ENCODE results near the gene KANSL1.
"Not testable (repeated sequence)": the region's sequence is repeated elsewhere in the genome, so short reads cannot be mapped to it uniquely, and the experiment has no call there.

KANSL1 gene

GRCh38 chr17:46192439-46193150, 634 bp downstream of the KANSL1 start:
- peak overlapping the region; percentile 98 for H3K27ac ChIP-seq
- no peak for DNase-seq (ENCODE audit: low read depth, low spot score)

DNA sequence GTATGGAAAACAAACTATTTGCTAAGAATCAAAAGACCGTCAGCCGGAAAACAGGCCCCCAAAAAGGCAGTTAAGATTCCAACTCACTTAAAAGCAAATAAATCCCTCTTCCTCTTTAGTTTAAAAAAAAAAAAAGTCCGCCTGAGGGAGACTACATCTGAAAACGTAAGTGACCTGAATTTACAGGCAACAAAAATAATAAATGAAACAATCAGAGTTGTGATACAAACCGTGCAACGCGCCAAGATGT, 1.1 kb downstream of the KANSL1 start:
- H3K27ac ChIP-seq: peak overlapping the region; percentile 98
- no peak for DNase-seq (ENCODE audit: low read depth, low spot score)

- DNase-seq (ENCODE audit: low read depth, low spot score): no peak
- H3K27ac ChIP-seq: peak overlapping the region; percentile 98
These were observed 1.7 kb downstream of the KANSL1 start for GRCh38 chr17:46191322-46192188.

DNA sequence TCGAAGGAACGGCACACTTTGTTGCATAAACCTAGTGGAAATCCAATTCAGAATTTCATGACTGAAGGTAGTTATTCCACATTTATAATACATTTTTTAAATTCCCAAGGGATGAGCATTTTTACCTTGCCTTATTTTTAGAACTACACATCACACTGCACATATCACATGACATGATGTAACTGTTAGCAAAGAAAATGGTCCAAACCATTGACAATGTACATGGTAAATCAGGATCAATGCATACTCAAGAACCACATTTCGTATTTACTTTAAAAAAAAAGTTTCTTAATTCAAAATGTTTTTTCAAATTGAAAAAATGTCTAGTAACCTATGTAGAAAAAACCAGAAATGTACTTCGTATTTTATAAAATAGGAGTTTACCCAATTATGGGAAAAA, 2.5 kb downstream of the KANSL1 start:
- peak overlapping the region; percentile 98 for H3K27ac ChIP-seq
- DNase-seq (ENCODE audit: low read depth, low spot score): no peak

GRCh38 chr17:46186827-46187235, 6.4 kb downstream of the KANSL1 start:
- not testable (repeated sequence) for H3K27ac ChIP-seq; DNase-seq (ENCODE audit: low read depth, low spot score)

GRCh38 chr17:46184696-46185095, 8.5 kb downstream of the KANSL1 start:
- no peak overlapping the region for H3K27ac ChIP-seq
- no peak for DNase-seq (ENCODE audit: low read depth, low spot score)

DNA sequence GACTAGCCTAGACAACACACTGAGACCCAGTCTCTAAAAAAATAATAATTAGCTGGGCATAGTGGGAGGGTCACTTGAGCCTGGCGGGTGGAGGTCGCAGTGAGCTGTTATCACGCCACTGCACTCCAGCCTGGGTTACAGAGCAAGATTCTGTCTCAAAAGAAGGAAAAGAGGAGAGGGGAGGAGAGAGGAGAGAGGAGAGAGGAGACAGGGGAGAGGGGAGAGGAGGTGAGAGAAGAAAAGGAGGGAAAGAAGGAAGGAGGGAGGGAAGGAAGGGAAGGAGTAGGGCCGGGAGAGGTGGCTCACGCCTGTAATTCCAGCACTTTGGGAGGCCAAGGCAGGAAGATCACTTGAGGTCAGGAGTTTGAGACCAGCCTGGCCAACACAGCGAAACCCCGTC, 9.8 kb downstream of the KANSL1 start:
- H3K27ac ChIP-seq; DNase-seq (ENCODE audit: low read depth, low spot score): not testable (repeated sequence)

- no peak overlapping the region for H3K27ac ChIP-seq
- DNase-seq (ENCODE audit: low read depth, low spot score): no peak
These were observed 10.3 kb downstream of the KANSL1 start for GRCh38 chr17:46182961-46183360.

DNA sequence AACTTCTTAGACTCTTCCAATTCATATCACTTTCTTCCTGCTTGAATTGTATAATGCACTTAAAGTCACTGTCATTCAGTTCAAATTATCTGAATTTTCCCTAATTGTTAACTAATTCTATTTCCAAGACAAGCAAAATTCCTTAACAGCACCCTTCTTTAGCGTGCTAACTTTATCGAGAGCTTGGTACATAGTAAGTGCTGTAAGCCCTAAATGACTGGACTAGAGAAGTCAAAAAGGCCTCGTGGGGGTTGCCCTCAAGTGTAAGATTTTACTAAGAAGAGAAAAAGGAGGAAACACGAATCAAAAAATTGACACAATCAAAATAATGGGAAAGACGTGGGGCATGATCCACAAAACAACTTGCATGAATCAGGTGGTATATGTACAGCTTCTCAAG, 11.3 kb downstream of the KANSL1 start:
- no peak overlapping the region for H3K27ac ChIP-seq
- no peak for DNase-seq (ENCODE audit: low read depth, low spot score)

DNA sequence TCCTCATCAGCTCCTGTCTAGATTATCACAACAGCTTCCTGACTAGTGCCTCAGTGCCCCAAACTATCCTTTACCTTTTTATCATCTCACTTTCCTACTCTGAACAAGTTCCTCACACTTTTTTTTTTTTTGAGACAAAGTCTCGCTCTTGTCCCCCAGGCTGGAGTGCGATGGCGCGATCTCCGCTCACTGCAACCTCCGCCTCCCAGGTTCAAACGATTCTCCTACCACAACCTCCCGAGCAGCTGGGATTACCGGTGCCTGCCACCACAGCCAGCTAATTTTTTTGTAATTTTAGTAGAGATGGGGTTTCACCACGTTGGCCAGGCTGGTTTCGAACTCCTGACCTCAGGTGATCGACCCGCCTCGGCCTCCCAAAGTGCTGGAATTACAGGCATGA, 11.9 kb downstream of the KANSL1 start:
- H3K27ac ChIP-seq; DNase-seq (ENCODE audit: low read depth, low spot score): not testable (repeated sequence)

DNA sequence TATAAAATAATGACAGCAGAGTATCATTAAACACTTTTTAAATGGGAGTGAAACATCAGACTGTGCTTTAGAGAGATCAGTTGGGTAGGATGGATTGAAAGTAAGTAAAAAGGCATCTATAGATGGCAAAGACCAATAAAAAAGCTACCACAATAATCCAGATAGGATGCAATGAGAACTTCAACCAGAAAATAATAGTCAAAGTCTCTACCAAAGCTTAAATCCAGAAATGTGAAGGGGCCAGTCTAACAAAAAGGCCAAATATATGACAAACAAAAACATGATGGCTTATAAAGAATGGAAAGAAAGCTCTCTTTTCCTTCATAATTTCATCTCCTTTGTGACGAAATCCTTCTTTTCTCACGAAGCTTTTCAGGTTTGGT, 12.3 kb downstream of the KANSL1 start:
- no peak for DNase-seq (ENCODE audit: low read depth, low spot score)
- no peak overlapping the region for H3K27ac ChIP-seq

GRCh38 chr17:46180185-46180891, 12.9 kb downstream of the KANSL1 start:
- not testable (repeated sequence) for H3K27ac ChIP-seq

GRCh38 chr17:46179375-46179999, 13.7 kb downstream of the KANSL1 start:
- no peak for DNase-seq (ENCODE audit: low read depth, low spot score)
- H3K27ac ChIP-seq: peak overlapping the region; percentile 7

More at GRCh38 chr17:46180185-46180891, 12.9 kb downstream of the KANSL1 start:
- not testable (repeated sequence) for DNase-seq (ENCODE audit: low read depth, low spot score)

DNA sequence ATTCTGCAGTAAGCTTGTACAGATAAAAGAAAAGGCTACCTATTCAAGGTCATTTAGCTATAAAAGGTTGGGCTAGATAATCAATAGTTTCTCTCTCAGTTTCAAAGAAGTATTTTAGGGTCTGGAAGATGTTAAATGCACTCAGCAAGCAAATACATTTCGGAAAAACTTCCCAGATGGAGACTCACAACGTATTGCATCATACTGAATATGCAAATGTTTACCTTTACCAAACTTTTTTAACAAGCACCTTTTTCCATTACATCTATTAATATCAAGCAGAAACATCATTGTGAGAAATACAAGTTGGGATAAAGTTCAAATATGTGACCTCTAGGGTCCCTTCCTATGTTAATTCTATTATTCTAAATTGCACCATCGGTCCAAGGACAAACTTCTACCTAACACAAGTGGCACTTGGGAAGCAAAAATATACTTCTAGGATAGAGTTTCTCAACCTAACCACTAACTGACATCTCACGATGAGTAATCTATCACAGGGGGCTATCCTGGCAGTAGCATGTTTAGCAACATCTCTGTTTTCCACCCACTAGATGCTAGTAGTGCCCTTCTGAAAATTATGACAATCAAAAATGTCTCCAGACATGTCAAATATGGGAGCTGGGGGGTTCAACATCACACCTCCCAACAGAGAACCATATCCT, 14.5 kb downstream of the KANSL1 start:
- DNase-seq (ENCODE audit: low read depth, low spot score): no peak
- peak overlapping the region; percentile 7 for H3K27ac ChIP-seq

DNA sequence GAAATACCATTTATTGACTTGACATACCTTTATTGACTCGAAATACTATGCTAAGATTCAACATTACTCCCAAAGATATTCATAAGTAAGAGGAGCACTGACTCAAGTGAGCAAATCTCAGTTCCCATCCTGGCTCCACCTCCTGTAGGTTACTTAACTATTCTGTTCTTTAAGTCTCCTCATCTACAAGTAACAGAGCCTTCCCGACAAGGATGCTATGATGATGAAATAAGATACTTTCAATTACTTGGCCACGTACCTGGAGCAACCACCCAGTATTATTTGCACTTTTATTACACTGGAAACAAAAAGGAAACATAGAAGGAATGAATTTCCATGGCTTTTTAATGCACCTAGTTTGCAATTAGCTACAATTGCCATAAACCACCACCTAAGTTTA, 16.3 kb downstream of the KANSL1 start:
- no peak overlapping the region for H3K27ac ChIP-seq
- no peak for DNase-seq (ENCODE audit: low read depth, low spot score)

GRCh38 chr17:46175891-46176290, 17.3 kb downstream of the KANSL1 start:
- DNase-seq (ENCODE audit: low read depth, low spot score): no peak
- no peak overlapping the region for H3K27ac ChIP-seq

- no peak overlapping the region for H3K27ac ChIP-seq
- no peak for DNase-seq (ENCODE audit: low read depth, low spot score)
These were observed 20.1 kb downstream of the KANSL1 start for GRCh38 chr17:46173153-46173552.

DNA sequence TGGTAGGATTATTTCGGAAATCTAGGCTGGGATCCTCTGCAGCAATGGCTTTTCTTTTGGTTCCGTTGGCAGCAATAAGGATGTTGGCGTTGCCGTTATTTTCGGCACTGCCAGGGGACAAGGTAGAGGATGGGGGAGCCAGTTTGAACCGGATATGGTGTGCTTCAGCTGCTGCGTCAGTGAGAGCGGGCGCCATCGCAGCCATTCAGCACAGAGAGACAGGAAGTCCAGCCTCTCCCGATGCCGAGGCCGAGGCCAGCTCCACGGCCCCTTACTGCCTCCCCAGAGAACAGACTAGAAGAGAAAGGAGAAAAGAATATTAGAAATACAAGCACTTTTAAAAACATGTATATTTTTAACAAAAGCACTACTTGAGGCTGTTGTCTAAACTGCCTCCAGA, 21.3 kb downstream of the KANSL1 start:
- DNase-seq (ENCODE audit: low read depth, low spot score): no peak
- no peak overlapping the region for H3K27ac ChIP-seq

GRCh38 chr17:46170639-46171429, 22.4 kb downstream of the KANSL1 start:
- H3K27ac ChIP-seq: no peak overlapping the region
- no peak for DNase-seq (ENCODE audit: low read depth, low spot score)

Data from epithelial cell of prostate (primary cell).